Measurements from ENCODE around the gene ZNF428. TPM values are rescaled to one million over a fixed set of nuclear protein-coding genes. Genes with fewer than 3 reads are reported as not detected.

ZNF428 gene
- total RNA-seq, 4 donors from 2014 or later = 33.9 to 54.1 (median 45.0) TPM

- TF ChIP-seq EP300 (IDR thresholded peaks at IDR 0.05) (no peak), POLR2A (IDR thresholded peaks at IDR 0.05) (peak; percentile 67 to 68), POLR2AphosphoS5 (IDR thresholded peaks at IDR 0.05) (peak; percentile 93), CTCF (IDR thresholded peaks at IDR 0.05) (peak in 3 of 4 experiments; percentile 10 to 27 (median 11))
- Histone ChIP-seq H3K4me1 (peaks cover 5 to 52% (median 29%) of the 10 kb centered on the region in 3 donors), H3K4me3 (peak within 1 kb of the TSS; percentile 56 to 63), H3K9me3 (no peaks in the 10 kb centered on the region), H3K27ac (peak within 1 kb of the TSS; percentile 79 to 98 (median 94)), H3K27me3 (no peaks in the 10 kb centered on the region), H3K36me3 (peaks cover 0 to 62% of the 10 kb centered on the region in 2 donors)
- WGBS, 2 donors (ENCODE audit: low coverage in 1 of 2) = 0 to 3% methylated on average over 5 to 11 of the region's 60 CpGs
- peak; percentile 97 for ATAC-seq
These were observed 23.2 kb downstream of the ZNF428 start, which contains the start of the genes IRGQ and ZNF576 for GRCh38 chr19:43595999-43596841. TSS of gene IRGQ (minus strand) at chr19:43596134. CDS start at chr19:43595338, 796 bp downstream. TSS of gene ZNF576 (plus strand) at chr19:43596595. CDS start at chr19:43597109, 514 bp downstream.

DNA sequence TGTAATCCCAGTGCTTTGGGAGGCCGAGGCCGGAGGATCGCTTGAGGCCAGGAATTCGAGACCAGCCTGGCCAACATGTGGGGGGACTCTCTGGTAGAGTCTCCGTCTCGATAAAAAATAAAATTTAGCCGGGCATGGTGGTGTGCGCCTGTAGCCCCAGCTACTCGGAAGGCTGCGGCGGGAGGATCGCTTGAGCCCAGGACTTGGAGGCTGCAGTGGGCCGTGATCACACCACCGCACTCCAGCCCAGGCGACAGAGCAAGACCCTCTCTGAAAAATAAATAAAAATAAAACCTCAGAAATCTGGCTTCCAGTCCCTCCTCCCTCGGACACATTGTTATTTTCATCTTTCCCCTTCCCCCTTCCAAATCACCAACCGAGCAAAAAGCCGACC is 23.8 kb downstream of the ZNF428 start:
- H3K27me3 ChIP-seq = no peaks in the 10 kb centered on the region
- WGBS, 2 donors (ENCODE audit: low coverage in 1 of 2) = 0 to 2% methylated on average over 2 to 8 of the region's 18 CpGs
- no peaks in the 10 kb centered on the region for H3K9me3 ChIP-seq
- peaks cover 0 to 62% of the 10 kb centered on the region in 2 donors for H3K36me3 ChIP-seq
- peak overlapping the region; percentile 45 to 63 for H3K4me3 ChIP-seq
- peak; percentile 19 for ATAC-seq
- peak overlapping the region; percentile 62 to 97 (median 87) for H3K27ac ChIP-seq
- H3K4me1 ChIP-seq = peaks cover 5 to 52% (median 29%) of the 10 kb centered on the region in 3 donors
- TF ChIP-seq CTCF (IDR thresholded peaks at IDR 0.05) (peak in 1 of 4 experiments; percentile 10), EP300 (IDR thresholded peaks at IDR 0.05) (no peak)

DNA sequence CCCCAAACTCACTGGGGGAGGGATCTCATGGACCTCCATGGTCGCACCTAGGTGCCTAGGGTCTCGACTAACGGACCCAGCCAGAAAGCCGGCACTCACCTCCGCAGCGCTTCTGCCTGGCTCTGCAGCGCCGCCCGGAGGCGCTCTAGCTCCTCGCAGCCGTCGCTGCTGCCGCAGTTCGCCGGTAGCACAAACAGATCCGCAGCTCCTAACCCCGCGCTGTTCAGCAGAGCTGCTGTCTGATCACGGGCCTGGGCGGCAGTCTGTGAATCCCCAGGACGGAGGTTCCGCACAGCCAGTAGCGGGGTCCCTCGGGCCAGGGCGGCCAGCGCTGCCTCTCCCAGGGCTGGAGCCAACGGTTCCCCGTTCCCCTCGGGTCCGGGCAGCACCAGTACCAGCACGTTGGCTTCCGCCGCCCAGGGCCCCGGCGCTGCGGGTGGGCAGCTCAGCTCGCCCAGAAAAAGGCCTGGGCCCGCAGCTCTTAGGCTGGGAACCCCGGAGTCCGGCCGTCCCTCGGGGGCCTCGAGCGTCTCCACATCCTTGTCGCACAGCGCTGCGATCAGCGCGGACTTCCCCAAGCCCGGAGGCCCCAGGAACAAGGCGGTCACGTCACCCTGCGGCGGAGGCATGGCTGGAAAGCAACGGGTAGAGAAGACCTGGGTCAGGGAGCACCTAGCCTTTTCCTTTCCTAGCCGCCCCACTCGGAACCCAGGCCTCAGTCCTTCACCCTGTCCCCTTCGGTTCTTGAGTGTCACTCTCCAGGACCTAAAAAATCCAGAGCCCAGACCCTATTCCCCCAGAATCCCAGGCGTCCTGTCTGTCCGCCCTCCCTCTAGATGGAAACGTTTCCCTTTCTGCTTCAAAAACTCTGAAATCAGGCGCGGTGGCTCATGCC is 24.5 kb downstream of the ZNF428 start:
- no peak for TF ChIP-seq POLR2A (IDR thresholded peaks at IDR 0.05)
- peak in 3 of 4 experiments; percentile 45 to 65 (median 53) for TF ChIP-seq CTCF (IDR thresholded peaks at IDR 0.05)
- TF ChIP-seq POLR2AphosphoS5 (IDR thresholded peaks at IDR 0.05) = no peak
- Histone ChIP-seq H3K27me3 (no peaks in the 10 kb centered on the region), H3K4me1 (peaks cover 5 to 52% (median 29%) of the 10 kb centered on the region in 3 donors), H3K36me3 (peaks cover 0 to 62% of the 10 kb centered on the region in 2 donors), H3K9me3 (no peaks in the 10 kb centered on the region), H3K4me3 (peak overlapping the region; percentile 45 to 63), H3K27ac (peak overlapping the region; percentile 62 to 97 (median 87))
- WGBS, 2 donors (ENCODE audit: low coverage in 1 of 2) = 2% methylated on average over 9 of the region's 64 CpGs; no CpG with 5 or more reads in 1 of the 2 donors
- no peak for ATAC-seq

GRCh38 chr19:43594081-43594697 is 25.2 kb downstream of the ZNF428 start:
- H3K27me3 ChIP-seq = no peaks in the 10 kb centered on the region
- peak overlapping the region in 3 of 4 donors; percentile 36 to 97 (median 92) for H3K27ac ChIP-seq
- no peak for ATAC-seq
- H3K36me3 ChIP-seq = peaks cover 0 to 61% of the 10 kb centered on the region in 2 donors
- WGBS, 2 donors (ENCODE audit: low coverage in 1 of 2) = 58 to 75% methylated on average over 2 to 7 of the region's 10 CpGs
- TF ChIP-seq POLR2AphosphoS5 (IDR thresholded peaks at IDR 0.05) = no peak
- TF ChIP-seq CTCF (IDR thresholded peaks at IDR 0.05) = no peak
- TF ChIP-seq EP300 (IDR thresholded peaks at IDR 0.05) = no peak
- TF ChIP-seq POLR2A (IDR thresholded peaks at IDR 0.05) = no peak
- H3K4me1 ChIP-seq = peaks cover 5 to 52% (median 29%) of the 10 kb centered on the region in 3 donors
- peak overlapping the region; percentile 45 to 63 for H3K4me3 ChIP-seq
- no peaks in the 10 kb centered on the region for H3K9me3 ChIP-seq

Data from gastroesophageal sphincter (tissue), 4 donors.